NCI-H187 treated with DMSO at 0.1 percent for 48 hours (cell line): Measurements from ENCODE around the gene WDFY3.
"Not testable (repeated sequence)": the region's sequence is repeated elsewhere in the genome, so short reads cannot be mapped to it uniquely, and the experiment has no call there.

Experiments used
- DNase-seq: peaks from one replicate; lab custom pipeline; 2025; lab: John Stamatoyannopoulos, UW

The WDFY3 gene

DNA sequence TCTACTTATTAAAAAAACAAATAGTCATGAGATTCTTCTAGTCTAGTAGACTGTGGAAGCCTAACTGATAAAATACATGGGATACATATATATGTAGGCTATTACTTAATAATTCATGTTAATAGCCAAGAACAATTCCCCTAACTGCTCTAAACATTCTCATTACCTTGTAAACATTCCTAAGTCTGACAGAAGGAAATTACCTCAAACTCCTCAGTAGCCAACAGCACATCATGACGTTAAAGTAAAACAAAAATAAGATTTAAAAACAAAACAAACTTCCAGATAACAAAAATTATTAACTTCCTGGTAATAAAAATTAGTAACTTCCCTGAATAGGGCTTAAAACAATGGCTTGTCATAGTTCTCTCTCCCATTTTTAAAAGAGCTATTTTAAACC is 109.2 kb downstream of the WDFY3 start:
- no peak for DNase-seq

DNA sequence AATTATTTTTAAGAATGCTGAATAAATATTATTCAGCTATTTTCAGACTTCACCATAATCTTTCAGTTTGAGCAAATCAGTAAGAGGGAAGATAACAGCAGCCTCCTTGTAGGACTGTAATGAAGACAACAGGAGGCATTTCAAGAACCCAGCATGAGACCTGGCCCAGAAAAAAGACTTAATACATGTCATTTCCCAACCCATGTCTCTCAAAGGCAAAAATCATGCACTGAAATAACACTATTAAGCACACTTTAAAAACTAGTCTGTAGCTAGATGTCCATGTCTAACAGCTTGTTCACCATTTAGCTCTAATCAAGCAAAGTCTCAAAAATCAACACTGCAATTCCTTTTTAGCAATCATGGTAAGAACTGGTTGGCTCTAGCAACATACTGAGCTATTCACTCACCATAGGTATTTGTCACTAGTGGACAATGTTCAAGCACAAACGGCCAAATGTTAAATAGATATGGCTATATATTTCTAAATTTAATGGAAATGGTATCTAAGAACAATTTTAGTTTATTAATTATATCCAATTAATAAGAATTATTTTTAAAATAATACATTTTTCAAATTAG is 109.9 kb downstream of the WDFY3 start:
- no peak for DNase-seq

DNA sequence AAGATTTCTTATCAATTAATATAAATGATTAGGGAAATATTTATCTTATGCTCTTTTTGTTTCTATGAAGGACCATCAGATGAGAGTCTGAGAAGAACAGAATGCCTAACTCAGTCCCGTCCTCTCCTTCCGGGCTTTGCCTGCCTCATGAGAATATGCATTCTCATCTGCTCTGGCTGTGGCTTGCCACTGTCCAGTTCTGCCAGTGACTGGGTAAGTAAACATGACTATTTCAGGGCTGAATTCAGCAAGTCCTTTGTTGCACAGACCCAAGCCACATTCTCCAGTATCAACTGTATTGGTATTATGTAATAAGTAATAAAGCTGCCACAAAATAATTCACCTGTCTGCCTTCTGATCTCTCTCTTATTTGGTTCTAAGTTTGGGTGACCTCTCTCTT is 110.7 kb downstream of the WDFY3 start:
- no peak for DNase-seq

DNA sequence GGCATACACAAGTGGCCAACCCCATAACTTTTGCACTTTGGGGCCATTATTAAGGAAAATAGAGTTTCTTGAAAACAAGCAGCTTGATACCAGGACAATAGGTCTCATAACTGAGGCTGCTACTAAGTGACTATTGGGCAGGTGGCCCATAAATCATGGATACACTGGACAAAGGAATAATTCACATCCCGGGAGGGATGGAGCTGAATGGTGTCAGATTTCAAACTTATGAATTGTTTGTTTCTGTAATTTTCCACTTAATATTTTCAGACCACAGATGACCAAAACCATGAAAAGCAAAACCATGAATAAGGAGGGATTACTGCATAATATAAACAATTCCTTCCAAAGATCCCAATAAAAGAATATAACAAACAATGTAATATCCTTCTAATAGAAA is 114.4 kb downstream of the WDFY3 start:
- DNase-seq: no peak

DNA sequence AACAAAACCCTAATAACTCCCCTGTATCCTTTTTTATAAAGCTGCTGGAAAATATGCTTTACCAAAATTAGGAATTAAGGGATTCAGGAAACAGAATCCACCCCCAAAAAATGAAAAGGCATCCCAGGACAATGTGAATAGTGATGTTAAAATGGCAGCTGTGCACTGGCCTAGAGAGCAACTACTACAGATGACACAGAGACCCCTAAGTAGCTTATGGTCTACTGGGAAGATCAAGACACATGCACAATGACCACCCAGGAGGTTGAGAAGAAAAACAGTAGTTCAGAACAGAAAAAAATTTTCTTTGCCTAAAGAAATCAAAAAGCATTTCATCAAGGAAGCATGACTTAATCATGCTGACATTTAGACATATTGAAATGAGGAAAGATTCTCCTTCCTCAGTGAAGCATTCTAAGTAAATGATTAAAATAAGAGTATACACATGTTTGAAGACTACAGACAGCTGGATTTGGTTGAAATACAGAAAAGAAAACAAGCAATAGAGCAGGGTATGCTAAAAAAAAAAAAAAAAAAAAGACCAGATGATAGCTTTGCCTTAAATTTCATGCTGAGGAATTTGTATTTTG is 117.3 kb downstream of the WDFY3 start:
- DNase-seq: no peak

DNA sequence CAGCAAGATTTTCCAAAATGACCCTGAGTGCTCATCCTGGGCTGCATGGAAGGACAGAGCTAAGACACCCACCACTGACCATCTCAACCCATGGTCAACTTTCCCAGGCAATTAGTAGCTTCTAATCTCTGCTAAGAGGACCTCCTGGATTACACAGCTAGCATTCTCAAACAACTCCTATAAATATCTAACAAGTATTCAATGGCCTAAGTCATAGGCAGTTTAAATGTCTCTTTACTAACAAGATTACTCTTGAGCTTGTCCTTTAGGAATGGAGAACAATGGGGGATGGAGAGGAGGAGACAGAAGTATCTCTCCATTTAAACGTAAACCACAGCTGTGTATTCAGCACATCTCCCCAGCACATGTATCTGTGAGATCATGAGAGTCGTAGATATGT is 118.1 kb downstream of the WDFY3 start:
- no peak for DNase-seq

DNA sequence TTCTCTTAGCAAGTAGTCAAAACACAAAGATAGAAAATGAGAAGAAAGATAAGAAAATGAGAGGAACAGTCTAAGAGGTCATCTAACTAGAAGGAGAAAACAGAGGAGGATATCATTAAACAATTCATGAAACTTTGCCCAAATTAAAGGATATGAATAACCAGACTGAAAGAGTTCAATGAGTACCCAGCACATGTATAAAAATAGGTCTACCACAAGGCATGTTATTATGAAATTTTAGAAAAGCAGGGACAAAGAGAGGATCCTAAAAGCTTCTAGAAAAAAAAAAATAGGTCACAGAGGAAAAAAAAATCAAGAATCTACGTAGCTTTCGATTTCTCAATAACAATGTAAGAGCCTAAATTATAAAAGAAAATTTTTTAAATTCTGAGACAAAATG is 118.5 kb downstream of the WDFY3 start:
- no peak for DNase-seq

DNA sequence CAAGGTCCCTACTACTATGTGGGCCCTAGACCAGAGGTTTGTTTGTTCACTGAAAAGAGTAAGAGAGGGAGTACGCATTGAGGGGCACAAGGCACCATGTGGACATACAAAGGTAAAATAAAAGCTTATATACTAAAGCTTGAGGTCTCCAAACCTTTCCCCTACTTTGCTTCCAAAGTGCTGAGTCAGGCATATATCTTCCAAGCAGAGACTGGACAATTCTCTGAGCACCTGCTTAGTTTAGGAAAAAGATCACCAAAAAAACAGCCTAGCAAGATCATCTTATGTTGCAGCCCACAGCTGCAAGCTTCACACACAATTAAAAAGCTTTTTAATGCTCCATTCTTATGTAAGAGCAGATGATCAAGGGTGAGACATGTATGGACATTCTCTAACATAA is 119.5 kb downstream of the WDFY3 start:
- no peak for DNase-seq

DNA sequence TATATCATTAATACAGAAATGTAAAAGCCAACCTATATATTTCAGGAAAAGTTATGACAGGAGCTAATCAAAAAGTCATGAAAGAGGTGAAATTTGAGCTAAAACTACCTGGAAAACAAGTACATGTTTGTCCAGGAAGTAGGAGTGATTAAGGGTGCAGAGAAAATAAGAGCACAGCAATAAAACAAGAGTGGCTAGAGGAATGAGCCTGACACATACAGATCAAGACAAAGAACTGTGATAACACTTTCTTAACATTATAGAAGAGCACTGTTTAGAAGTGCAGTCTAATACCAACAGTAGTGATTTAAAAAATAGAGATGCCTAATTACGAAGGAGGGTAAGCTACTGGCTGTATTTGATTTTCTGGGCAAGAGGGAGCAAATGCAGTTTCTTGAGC is 125.1 kb downstream of the WDFY3 start:
- no peak for DNase-seq

DNA sequence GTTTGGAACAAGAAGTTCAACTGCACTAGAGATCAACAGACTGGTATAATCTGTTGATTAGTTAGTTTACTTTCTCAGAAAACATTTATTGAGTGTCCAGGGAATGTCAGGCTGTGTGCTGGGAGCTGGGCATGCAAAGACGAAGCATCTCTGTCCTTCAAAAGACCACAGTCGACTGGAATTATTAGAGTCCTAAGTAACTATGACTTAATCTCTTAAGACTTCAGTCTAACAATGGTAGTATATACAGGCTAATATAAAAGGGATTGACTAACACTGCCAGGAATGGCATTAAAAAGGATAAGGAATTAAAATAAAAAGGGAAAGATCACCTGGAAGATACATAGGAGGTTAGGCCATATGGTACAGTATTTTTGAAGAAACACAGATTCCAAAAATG is 128.7 kb downstream of the WDFY3 start:
- DNase-seq: no peak

DNA sequence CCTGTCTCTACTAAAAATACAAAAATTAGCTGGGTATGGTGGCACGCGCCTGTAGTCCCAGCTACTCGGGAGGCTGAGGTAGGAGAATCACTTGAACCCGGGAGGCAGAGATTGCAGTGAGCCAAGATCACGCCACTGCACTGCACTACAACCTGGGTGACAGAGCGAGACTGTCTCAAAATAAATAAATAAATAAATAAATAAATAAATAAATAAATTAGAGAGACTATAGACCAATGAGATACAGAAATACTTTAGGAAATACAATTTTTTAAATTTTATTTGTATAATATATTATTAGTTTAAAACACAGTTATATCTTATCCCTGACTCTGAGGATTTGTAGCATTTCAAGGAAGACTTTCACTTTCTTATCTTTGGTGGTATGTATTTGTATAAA is 136.9 kb downstream of the WDFY3 start:
- DNase-seq: not testable (repeated sequence)

DNA sequence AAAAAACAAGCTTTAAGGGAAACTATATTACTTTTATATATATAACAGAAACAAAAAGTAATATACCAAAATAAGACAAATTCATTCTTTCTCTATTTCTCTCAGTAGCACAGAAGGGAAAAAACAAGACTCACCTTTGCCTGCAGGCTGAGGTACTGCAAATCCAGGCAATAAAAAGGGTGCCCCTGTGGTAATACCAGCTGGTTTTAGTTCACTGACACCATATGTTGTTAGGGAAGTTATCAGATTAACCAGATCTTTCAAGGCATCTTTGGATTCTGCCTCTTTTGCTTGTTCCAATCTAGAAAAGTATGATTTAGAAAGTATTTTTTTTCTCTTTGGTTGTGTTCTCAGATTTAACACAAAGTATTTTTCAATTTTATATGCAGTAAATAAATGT is 139.8 kb downstream of the WDFY3 start:
- DNase-seq: no peak

DNA sequence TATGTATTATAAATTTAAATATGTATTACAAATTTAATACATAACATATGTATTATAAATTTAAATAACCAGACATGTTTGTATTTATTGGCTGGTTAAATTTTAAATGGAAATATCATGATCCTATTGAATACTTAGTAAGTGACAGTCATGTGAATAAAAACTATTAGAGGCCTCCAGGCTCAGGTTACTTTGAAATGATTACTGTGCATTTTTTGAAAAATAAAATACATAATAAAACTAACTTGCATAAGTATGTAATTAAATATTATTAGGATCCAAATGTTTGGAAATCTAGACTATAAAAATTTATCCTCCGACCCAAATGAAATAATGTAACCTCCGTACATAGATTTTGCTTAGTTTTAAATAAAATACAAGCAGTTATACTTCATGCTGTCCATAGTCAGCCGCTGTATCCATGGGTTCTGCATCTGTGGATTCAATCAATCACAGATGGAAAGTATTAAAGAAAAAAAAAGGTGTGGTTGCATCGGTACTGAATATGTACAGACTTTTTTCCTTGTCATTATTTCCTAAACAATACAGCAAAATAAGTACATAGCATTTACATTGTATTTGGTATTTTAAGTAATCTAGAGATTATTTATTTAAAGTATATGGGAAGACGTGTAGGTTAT is 140.7 kb downstream of the WDFY3 start:
- no peak for DNase-seq

DNA sequence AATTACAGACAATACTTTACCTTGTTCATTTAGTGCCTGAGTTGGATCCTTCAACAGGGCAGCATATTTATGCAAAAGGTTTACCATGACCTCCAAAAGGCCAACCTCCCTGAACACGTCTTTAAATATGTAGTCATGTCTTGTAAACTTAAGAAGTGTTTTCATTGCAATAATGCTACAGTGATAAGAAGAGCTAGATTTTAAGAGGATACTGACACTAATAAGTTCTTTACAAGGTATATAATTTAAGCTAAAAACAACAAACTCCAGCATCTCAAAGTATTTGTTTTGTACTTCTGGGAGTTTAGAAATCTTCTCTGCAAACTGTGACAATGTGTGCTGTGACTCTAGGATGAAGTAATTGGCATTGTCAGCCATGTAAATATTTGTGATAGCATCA is 145.4 kb downstream of the WDFY3 start:
- DNase-seq: no peak

DNA sequence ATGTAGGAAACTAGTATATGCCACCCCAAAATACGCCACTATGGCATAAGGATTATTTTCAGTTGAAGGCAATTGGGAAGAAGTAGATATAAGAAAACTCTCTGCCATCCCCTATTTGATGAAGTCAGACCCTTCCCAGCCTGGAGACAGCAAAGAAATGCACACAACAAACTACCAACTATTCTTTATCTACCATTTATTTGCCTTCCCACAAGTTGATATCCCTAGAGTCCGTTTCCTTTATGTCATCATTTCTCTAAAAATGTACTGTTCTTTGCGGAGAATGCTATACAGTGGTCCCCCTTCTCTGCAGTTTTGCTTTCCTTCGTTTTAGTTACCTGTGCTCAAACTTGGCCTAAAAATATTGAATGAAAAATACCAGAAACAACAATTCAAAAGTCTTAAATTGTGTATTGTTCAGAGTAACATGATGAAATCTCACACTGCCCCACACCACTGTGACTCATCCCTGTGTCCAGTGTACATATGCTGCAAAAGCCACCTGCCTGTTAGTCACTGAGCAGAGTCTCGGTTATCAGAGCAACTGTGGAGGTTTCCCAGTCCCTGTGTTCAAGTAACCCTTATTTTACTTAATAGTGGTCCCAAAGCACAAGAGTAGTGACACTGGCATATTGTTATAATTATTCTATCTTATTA is 152.3 kb downstream of the WDFY3 start:
- no peak for DNase-seq

DNA sequence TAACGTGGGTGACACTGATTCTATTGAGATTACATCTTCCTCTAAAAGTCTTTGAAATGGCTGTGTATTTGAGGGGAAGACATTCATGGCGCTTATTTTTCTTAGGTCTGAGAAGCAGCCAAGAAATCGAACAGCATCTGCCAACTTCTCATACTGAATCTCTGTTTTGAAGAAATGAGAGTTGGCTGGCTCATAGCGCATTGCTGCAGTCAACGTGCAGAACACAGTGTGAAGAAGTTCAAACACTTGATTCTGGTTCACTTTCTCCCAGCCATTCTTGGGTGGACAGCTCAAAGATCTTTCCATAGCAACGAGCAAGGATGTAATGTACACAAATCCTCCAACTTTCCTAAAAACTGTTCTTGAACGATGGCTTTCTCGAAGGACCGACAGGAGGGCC is 156.5 kb downstream of the WDFY3 start:
- no peak for DNase-seq

DNA sequence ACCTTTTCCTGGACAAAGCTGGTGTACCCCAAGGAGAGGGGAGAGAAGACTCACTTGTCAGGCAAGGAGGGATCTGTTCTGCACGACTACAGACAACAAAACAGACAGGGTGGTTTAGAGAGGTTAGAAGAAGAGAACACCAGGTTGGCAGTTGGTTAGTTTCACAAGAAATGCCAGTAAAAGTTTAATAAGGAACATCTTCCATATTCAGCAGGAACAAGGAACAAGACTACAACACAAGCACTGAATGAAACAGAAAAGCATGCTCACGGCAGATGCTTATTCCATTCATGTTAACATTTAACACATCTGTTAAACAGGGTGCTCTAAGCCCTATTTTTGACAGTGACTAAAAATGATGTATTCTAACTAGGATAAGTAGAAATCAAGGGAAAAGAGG is 158.2 kb downstream of the WDFY3 start:
- DNase-seq: no peak

DNA sequence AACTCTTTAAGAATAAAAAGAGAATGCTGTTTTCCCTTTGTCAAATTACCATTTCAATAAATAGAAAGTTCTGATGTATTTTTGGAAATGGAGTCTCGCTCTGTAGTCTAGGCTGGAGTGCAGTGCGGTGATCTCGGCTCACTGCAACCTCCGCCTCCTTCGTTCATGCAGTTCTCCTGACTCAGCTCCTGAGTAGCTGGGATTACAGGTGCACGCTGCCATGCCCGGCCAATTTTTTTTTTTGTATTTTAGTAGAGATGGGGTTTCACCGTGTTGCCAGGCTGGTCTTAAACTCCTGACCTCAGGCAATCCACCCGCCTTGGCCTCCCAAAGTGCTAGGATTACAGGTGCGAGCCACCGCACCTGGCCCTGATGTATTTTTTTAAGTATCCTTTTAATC is 159.9 kb downstream of the WDFY3 start:
- not testable (repeated sequence) for DNase-seq

DNA sequence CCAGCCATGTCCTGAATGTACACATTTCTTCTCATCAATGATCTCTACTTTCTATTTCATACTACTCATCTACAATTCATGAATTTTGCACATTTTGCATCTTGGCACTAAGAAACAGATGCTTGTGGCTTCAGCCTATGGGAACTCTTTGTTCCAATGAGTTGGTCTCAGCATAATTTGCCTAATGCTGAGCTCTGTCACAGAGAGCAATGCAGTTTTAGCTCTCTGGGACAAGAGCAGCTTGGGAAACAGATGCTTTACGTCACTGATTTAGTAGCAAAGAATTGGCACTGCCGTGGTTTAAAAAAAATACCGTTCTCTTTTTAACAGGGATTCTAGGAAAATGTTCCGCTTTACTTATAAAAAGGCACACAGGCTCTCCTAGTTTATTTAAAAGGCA is 162.4 kb downstream of the WDFY3 start:
- DNase-seq: no peak

DNA sequence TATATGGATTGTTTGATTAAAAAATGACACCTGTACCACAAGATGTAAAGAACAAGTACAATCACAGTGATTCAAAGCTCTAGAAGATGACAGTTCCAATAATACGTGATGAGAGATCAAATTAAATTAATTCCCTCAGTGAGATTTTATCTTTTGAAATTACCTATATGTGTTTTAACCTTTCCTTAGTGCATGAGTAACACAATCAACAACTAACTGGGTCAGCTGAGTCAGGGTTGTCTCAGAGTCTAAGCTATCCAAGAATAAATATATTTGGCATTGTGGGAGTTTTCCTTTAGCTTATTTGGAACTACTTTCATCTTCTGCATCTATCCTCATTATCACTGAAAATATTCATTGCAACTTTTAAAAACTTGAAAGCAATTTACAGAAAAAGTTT is 162.8 kb downstream of the WDFY3 start:
- no peak for DNase-seq

DNA sequence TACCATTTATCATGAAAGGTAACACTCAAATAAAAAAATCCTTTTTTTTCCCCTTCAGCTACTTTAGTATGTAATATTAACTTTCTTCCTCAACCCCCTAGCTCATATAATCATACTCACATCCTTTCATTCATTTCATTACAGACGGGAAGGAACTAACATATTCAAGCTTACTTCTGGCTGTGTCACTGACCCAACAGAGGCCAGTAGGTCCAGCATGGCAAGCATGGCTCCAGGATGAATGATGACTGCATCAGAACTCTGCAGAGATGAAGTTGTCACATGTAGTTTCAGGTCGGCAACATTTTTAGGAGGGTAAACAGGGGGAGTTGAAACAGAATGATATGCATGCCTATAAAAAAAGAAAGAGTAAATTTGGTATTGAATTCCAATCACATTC is 163.4 kb downstream of the WDFY3 start:
- DNase-seq: no peak

DNA sequence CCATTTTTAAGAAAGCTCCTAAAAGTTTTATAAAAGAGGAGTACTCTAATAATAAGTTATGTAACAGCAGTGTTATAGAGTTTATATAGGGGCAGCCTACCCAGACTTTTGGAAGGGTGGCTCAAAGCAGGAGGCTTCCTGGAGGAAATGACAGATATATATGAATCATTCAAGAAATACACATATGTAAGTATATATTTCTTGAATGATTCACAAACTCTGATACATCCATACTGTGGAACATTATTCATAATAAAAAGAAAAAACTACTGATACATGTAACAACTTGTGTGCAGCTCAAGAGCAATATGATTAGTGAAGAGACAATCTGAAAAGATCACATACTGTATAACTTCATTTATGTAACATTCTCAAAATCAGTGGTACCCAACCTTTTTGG is 166.2 kb downstream of the WDFY3 start:
- no peak for DNase-seq

DNA sequence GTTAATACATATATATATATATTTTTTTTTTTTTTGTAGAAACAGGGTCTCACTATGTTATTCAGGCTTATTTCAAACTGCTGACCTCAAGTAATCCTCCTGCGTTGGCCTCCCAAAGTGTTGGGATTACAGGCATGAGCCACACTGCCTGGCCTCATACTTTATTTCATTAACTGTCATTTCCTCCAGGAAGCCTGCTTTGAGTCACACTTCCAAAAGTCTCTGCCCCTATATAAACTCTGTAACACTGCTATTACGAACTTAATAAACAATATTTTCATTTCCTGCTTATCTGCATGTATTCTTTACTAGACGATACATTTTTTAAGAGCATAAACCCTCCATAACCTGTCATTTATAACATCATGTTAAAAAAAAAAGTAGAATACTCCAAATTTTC is 167.2 kb downstream of the WDFY3 start:
- DNase-seq: no peak

DNA sequence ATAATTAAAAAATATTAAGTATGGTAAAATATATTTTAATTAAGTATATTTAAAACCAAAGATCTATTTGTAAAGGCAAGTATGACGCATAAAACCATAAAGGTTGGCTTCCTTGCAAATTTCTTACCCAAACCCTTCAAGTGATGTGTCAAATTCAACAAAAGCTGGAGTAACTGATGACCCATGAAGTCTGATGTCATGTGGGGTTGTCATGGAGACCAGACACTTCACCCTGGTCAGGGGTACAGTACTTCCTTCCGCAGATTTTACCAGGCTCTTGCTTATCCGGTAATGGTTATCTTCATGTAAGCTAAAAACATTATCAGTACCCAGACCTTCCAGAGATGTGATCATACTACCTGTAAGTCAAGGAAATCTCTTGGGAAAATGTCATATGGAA is 170.1 kb downstream of the WDFY3 start:
- no peak for DNase-seq
